ENCODE results near the gene CRADD.
"Not testable (repeated sequence)": the region's sequence is repeated elsewhere in the genome, so short reads cannot be mapped to it uniquely, and the experiment has no call there.

The CRADD gene

DNA sequence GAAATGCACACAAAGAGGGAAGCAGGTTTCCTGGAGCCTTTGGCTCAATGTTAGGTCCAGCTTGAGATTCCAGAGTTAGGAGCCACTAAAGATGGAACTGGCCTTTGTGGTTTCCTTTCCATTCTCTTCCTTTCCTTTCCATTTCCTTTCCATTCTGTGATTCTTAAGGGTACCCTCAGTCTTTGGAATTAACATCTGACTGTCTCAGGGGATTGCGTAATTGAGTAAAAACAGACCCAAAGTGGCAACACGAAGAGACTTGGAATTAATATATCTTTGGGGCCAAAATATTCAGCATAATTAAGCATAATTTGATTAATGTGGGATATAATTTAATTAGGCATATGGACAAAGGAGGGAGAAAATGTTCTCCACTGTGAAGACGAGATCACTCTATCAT lies 205.6 kb downstream of the CRADD start:
- no peak for DNase-seq

DNA sequence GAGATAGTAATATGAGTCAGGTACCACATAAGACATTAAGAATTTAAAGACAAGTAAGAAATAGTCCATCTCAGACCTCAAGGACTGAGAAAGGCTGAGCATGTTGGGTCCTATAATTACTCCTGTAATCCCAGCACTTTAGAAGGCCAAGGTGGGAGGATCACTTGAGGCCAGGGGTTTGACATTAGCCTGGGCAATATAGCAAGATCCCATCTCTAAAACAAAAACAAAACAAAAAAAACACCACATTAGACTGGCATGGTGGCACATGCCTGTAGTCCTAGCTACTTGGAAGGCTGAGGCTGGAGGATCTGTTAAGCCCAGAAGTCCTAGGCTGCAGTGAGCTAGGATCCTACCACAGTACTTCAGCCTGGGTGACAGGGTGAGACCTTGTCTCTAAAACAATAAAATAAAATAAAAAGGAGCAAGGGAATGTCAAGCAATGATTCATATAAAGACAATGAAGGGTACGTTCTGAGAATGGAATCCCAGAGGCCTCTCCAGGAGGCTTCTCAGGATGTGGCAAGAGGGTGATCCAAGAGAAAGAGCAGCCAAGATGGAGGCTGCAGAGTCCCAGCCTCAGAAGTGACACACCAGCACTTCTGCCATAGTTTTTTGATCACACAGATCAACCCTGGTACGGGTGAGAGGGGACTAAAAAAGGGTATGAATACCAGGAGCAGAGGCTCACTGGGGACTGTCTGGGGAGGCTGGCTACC lies 206.4 kb downstream of the CRADD start:
- DNase-seq = no peak

DNA sequence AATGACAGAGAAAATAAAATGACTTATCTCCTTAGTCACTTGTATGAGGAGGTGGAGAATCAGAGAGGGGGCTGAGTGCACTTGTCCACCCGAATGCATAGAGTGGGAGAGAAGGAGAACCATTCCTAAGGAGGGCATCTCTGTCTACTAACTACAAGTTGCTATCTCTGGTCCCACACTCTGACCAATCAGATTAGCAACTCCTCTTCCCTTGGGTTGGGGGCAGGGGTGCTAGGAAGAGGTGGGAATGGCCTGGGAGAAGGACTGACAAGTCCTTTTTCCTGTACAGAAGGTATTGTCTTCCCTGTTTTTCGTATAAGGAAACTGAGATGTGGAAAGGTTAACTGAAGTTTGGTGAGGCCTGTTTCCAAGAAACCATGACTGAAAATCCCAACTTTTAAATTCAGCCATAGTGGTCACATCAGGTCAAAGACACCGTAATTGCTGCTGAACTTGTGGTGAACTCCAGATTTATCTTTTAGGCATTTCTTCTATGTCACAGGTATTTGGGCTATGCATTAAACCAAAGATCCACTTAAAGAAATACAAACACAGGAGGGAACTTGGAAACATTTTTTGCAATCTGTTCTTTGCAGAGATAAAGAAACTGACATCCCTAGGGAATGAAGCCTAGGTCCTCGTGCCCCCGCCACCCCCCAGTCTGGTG lies 207.8 kb downstream of the CRADD start:
- no peak for DNase-seq

DNA sequence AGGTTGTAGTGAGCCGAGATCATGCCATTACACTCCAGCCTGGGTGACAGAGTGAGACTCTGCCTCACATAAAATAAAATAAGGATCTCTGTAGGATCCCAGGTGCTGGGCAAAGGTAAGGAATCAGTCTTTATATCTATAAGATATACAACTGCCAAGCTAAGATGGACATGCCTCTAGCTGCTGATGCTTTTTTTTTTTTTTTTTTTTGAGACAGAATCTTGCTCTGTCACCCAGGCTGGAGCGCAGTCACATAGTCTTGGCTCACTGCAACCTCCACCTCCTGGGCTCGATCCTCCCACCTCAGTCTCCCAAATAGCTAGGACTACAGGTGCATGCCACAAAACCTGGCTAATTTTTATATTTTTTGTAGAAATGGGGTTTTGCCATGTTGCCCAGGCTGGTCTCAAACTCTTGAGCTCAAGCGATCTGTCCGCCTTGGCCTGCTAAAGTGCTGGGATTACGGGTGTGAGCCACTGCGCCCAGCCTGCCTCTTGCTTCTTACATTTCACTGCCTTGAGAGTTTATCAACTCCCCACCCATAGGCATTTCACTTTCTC lies 208.9 kb downstream of the CRADD start:
- not testable (repeated sequence) for DNase-seq

DNA sequence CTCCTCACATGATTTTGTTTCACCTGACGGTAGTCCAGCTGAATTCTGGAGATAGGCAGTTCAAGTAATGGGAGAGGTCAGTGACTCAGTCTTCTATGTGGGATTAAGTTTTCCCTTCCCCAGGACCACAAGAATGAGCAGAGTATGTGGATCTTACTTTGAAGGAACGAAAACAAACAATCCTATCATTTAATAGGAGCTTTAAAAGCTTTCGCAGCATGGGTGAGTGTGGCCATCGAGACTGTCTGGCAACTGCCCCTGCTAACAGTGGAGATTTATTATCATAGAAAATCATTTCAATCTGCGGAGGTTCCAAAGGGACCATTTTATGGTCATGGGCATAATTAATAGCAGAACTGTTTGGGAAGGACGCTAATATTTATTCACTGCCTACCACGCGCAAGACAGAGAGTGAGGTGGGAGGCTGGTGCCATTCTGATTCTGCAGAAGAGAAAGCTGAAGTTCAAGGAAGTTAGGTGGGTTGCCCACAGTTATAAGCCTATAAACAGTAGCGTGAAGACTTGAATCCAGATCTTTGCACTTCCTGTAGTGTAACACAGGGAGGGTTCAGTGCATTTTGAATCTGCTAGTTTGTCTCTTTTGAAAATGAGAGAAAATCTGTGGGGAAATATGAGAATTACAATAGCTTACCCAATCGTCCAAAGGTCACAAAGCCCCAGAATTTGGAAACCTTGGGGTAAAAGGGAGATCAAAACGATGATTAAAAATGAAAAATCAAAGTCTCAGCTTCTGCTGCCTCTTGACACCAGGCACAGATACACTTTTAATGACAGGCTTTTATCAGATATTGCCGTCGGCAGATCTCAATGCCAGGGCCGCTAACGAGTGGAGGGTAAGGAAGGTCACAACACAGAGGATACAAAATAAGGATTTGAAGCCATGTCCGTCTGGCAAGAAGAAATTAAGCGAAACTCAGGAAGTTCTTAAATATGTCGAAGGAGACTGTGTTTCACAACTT lies 209.6 kb downstream of the CRADD start:
- no peak for DNase-seq

DNA sequence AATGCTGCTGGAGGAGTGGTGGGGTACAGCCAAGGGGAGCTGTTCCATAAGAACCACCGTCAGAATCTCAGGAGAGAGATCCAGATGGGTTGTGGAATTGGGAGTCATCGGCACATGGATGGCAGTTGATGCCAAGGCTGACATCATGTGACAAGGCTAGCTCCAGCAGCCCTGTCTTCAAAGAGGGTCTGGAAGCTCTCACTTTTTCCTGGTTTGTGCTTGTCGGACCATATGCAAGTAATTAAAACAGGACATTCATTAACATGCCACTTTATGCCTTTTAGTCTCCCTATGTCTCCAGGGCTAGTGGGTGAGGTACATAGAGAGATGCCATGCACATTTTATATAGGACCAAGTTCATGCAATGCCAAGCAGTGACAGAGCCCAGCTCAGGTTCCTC lies 211.8 kb downstream of the CRADD start:
- no peak for DNase-seq

DNA sequence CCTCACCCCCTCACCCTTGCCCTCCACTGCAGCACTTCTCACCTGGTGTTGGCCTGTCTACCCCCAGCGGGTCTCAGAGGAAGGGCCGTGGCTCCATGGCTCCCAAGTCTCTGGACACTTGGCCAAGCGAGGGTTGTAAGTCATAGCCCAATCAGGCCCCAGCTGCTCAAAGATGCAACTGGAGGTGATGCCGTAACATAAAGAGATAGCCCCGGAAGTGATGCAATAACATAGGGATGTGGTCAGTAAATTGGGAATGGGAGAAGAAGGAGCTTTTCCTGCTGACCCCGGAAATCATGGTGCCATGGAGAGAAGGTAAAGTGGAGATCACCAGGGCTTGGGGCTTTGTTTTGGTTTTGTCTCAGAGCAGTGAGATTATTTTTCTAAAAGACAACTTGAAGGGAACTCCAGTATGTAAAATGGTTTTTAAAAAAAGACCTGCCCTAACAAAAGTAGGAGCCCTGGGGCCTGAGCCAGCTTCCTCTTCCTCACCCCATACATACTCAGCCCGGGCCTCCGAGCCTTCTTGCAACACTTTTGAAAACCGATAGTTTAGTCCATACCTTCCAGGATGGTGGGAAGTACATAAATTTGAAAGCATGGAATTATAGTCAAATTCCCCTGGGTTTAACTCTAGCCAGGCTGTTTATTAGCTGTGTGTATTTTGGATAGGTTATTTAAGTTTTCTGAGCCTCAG lies 212.5 kb downstream of the CRADD start:
- no peak for DNase-seq

DNA sequence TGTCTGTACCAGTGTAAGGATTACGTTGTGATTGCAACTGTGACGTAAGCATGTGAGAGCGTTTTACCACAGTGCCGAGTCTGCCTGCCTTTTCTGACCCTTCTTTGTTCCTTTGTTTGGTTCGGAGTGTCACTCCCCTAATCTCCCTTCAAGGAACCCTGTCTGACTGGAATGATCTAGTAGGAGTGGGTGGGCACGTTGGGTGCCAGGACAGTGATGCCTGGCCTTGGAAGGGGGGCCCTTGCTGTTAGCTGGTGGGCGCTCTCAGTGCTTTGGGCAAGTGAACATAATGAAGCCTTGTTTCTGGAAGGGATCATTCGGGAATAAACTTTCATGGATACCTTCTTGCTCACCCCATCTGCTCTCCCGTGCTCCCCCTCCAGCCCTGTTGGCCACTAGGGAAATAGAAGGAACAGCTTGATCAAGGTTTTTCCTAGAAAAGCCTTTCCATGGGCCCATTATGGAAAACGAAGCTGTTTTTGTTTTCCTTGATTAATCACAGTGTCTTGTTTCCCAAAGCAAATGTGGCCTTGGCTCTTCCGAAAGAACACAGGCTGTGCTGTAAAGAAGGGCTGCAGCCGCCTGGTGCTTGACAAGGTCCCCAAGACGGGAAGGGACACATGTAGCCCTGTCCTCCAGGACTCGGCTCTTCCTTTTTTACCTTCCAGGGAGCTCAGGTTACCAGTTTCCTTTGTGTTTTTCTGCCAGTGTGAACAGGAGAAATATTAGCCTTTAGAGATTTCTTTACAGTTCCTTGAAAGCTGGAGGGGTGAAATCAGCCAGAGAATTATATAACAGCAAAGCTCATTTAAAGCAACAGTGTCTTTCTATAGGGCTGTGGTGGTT lies 215.5 kb downstream of the CRADD start:
- no peak for DNase-seq

DNA sequence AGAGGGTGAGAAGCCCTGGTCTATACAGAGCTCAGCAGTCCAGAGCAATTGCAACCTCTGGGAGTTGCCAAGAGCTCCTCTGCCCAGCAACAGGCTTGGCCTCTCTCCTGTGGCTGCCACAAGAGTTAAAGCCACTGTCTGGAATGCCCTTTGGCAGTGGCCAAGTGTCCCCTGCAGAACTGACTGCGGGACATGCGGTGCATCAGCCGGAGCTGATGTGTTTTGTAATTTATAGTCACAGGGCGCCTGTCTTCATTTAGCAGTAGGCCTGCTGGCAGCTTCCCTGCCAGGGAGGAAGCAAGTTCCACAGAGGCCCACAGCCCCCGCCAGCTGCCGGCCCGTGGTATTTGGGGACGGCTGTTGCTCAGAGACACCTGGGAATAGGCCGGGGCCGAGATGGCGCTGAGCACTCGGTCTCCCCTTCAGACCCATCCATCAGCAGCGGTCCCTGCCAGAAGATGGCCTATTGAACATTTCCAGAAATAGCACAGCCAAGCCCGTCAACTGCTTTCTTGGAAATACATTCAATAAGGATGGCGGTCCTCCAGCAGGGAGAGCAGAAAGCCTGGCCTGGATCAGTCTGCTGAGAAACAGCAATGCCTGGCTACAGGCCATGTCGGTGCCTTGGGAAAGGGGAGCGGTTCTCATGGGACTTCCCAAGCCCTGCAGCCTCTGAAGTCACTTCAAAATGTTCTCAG lies 217.4 kb downstream of the CRADD start:
- no peak for DNase-seq

DNA sequence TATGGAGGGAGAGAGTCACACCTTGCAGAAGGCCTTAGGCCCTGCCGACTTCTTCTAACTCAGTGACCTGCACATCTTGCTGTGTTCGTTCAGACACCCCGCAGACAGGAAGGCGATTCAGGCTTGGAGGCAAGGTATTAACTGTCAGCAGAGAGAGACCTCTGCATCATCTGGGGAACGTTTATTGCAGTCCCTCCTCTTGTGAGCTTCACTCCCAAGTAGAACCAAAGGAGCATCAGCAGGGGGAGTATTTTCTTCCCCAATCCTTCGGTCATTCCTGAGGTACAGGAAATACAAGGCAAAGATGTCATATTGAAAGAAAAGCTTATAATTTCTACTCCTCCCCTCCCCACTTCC lies 217.9 kb downstream of the CRADD start:
- DNase-seq = no peak

DNA sequence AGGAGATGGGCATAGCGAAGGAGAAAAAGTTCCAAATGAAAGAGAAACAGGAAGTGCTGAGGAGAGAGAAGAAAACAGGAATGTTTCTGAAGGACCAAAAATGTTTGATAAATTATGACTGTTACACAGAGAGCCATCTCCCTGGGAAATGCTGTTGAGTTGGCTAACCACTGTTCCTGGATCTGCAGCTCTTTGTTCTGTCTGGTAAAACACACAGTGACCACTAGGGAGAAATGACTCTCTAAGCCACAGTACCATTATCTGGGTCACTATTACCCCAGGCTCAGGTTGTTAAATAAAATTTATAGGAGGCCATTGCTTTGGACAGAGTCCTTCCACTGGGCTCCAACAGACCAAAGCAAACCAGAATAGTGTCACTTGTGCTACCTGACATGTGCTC lies 219.3 kb downstream of the CRADD start:
- no peak for DNase-seq

DNA sequence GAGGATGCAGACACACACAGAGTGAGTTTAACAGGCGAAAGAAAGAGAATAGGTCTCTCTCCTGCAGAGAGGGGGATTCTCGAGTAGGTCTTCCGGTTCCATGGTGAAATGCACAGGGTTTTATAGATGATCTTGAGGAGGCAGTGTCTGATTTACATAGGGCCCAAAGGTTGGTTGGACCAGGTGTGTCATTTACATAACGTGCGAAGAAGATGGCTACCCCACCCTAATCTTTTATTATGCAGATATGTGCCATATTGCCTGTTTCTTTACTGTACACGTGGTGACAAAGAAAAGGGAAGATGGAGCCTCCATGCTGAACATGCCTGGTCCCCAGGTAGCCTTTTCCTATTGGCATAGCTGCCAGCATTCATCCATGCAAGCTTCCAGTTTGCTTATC lies 219.8 kb downstream of the CRADD start:
- DNase-seq = no peak

DNA sequence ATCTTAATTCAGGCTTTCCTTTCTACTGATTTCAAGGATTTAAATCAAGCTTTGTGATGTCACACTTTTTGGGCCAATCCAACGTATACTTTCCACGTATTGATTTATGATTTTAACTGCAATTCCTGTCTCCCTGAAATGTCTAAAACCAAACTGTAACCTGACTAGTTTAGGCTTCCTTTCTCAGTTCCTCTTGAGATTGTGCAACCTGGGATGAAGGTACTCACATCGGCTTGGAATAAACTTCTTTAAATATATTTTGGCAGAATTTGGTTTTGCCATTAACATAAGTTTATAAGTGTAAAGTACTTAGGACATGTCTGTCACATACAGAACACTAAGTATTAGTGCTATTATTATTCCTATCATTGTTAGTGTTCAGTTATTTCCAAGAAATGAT lies 224.6 kb downstream of the CRADD start:
- DNase-seq = no peak

DNA sequence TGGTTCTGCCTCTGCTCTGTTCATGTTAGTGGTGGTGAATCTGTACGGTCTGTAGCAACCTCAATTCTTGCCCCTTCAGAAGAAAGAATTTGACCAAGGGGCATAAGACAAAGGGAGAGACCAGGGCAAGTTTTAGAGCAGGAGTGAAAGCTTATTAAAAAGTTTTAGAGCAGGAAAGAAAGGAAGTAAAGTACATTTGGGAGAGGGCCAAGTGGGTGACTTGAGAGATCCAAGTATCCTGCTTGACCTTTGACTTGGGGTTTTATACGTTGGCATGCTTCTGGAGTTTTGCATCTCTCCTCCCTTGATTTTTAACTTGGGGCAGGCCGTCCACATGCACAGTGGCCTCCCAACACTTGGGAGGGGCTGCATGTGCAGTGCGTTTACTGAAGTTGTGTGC lies 225.0 kb downstream of the CRADD start:
- no peak for DNase-seq

DNA sequence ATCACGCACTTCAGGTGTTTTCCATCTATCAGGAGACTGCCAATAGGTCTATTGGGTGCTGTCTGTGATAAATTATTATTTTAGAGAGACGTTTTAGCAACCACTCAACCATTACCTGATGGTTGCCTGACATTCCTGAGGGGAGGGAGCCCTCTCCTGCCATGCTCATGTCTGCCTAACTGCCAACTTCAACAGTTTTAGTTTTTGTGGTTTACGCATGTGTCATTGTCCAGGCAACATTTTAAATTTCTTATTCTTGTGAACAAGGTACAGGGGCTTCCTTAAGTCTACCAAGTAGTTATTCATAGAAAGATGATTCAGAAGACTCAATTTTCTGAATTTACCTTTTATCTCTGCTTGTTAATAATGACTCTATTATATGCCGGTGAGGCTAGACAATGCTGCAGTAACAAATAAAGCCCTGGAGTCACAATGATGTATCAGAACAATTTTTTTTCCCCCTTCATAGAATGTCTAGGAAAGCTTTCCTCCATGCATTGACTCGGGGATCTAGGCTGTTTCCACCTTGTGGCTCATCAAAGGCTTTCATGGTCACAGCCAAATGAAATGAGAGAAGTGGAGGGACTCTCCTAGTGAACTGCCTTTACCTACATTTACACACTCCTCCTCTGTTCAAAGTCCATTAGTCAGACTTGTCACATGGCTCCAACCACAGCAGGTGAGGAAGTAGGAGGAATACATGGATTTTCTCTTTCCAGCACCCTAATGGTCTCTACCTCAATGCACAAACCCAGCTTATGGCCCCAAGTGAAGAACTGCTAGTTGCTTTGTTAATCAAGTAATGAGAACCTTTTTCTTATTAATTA lies 225.8 kb downstream of the CRADD start:
- no peak for DNase-seq

DNA sequence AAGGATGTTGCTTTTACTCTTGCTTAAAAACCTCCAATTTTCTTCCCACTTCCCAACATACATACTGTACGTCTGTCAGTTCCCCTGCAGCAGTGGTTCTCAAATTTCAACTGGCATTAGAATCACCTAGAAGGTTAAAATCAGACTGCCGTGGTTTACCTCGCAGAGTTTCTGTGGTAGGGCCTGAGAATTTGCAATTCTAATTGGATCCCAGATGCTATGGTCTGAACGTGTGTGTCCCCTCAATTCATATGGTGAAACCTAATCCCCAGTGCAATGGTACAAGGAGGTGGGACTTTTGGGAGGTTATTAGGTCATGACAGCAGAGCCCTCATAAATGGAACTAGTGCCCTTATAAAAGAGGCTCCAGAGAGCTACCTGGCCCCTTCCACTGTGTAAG lies 226.9 kb downstream of the CRADD start:
- DNase-seq = no peak

DNA sequence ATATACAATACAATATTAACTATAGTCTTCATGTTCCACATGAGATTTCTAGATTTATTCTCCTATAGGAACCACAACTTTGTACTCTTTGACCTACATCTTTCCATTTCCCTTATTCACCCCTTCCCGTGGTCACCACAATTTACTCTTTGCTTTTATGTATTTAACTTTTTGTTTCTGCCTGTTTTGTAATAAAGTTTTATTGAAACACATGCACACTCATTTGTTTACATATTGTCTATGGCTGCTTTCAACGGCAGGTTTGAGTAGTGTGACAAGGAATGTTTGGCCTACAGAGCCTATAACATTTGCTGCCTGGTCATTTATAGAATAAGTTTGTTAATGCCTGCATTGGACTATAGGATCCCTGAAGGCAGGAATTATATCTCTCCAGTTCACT lies 231.1 kb downstream of the CRADD start:
- no peak for DNase-seq

DNA sequence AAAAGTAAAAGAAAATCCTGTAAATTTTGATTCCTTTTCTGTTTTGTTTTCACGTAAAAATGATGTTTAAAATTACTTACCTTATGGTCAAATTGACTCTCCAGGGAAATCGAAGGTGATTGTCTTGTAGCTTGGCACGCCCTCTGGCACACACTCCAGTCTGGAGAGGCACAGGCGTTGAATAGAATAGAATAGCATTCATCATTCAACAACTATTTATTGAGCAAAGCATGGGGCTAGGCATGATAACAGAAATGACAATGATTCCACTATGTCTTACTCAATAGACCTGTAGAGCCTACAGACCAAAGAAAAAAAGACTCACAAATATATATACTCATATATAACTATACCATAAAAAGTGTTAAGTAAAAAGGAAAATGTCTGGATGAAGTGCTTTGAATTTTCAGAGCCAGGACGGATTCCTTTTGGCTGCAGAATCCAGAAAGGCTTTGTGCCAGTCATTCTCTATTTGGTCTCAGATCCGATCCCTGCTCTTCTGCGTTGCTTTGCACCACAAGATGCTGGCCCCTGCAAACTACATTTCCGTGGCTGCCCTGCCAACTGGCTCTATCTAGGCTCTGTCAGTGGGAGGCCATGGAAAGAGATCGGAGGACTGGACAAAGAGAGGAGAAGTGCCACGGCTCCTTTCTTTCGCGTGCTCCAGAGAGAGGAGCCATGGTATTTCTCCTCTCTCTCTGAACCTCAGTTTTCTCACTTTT lies 231.8 kb downstream of the CRADD start:
- DNase-seq = no peak

DNA sequence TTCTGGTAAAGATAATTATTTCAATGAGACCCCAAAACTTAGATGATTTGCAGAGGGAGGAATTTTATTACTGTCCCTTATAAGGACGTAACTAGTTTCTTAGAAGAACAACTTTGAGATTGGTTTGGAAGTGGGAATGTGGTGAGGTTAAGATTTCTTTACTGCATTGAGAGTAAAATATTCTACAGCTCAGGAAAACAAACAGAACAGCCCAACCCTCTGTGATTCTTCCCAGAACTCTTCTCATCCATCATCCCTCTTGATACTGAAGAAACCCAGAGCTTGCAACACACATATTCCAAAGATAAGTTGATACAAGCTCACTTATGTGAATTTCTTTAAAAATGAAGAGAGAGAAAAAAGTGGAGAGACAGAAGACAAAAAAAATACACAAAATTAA lies 234.2 kb downstream of the CRADD start:
- DNase-seq = no peak
